Left ventricle myocardium superior (tissue), 1 donor: ENCODE data around the gene PSMD1. TPM values are rescaled to one million over a fixed set of nuclear protein-coding genes. Genes with fewer than 3 reads are reported as not detected.
"Not testable (repeated sequence)": the region's sequence is repeated elsewhere in the genome, so short reads cannot be mapped to it uniquely, and the experiment has no call there.

ENCODE experiments used
- ATAC-seq: fragments of 200-7000 bp; cut with Tn5 transposase; one replicate; pipeline ENCODE4 v1.9.1; 2020; ENCODE audit warnings: mild to moderate bottlenecking, moderate library complexity
- DNase-seq: peaks from one replicate; pipeline ENCODE4 v3.0.0-alpha.2; 2020
- intact Hi-C: fragments of 100-400 bp; cut with micrococcal nuclease; formaldehyde crosslinking; loops from one replicate; pipeline ENCODE4 v1.11.0; 2022
- long read RNA-seq: library from polyadenylated mRNA; unstranded; transcript quantifications from one replicate; pipeline ENCODE4 v2.0.0, GENCODE V29; 2021
- total RNA-seq: library from RNA; stranded (reverse); fragmentation: NEBNext Ultra II Directional; extraction: Animal tissue kit (Norgen Biotek cat#: 25700); gene quantifications from one replicate; pipeline ENCODE4 v1.2.1, GENCODE V29; 2021
- donor health status: DM: no; HTN: yes; CAD: no; lungs with severe emphysema.

The PSMD1 gene
- total RNA-seq = 73.4 TPM
- long read RNA-seq, transcript PSMD1-201 (25 exons, 3,326 nt) = major isoform, 66 of 223 reads
- long read RNA-seq, partial matches to known transcripts = 144 of 223 reads
- long read RNA-seq, other reads (novel, unspliced or antisense) = 12 of 223 reads

DNA sequence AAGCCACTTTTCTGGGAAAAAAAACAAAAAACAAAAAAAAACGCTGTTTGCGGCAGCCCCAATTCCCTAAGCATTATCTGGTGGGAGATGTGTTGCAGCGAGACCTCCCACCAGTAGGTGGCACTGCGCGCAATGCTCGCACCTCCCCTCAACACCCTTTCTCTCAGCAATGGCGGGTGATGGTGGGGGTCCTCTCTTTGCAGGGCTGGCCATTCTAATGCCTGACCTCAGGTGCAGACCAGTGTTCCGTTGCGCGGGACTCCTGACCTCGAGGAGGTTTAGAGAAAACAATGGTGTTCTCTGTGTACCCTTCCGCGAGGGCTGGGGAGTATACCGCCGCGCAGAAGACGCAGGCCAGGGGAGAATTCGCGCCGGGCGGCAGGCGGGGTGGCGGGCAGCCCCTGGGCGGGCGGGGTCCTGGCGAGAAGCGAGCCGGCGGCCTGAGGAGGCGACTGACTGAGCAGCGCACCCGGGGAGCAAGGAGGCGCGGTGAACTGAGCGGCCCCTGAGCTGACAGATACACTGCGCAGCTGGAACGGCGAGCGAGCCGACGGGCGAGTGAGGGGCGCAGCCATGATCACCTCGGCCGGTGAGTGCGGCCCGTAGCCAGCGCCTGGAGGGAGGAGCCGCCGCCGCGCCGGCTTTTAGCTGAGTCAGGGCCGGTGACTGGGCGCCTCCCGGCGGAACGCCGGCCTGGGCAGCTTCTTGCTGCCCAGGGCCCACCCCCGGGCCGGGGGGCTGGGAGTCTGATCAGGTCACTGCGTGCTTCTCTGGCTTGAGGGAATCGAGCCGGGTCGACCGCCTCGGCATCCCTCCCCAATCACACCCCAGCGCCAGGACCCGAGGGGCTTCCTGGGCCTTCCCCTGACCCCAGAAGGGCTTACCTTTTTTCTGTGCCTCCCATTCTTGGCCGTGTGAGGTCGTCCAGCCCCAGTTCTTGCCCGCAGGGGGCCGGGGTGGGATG is at the start of gene PSMD1:
Gene PSMD1 (plus strand): TSS at position 415 of the 964 bp plus-strand sequence. CDS start 159 bp downstream, at position 574.
- intact Hi-C loops = no loop called here

DNA sequence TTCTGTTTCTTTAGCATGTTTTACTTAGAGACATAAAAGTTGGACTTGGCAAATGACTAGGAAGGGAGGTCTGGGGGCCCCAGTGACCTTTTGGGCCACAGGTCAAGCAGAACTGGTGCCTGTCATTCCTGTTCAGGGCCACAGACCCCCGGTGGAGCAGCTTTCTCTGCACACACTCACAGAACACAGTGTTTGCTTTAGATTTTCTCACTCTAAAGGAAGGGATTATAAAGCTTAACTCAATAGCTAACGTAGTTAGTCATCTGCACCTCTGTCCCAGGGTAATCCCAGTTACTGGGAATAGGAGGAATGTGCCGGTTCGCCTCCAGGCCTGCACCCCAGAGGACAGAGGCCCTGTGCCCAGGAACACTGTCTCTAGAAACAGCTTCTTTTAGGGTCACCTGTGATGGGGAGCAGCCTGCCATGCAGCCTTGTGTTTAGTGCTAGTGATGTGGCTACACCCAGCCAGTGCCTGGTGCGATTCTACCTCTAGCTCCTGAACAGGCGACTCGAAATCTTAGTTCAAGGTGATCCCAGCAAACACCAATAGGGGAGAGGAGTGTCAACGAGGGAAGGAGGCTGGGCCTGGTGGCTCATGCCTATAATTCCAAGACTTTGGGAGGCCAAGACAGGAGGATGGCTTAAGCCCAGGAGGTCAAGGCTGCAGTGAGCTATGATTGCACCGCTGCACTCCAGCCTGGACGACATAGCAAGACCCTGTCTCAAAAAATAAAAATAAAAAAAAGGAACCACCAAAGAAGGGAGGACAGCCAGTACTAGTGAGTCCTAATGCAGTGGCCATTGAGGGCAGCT is 49.2 kb upstream of the PSMD1 start:
- intact Hi-C loops = no loop called here
- DNase-seq = no peak

More for the DNA sequence above, at the start of gene PSMD1:
- DNase-seq (peak; percentile 94), ATAC-seq (peak; percentile 92)

DNA sequence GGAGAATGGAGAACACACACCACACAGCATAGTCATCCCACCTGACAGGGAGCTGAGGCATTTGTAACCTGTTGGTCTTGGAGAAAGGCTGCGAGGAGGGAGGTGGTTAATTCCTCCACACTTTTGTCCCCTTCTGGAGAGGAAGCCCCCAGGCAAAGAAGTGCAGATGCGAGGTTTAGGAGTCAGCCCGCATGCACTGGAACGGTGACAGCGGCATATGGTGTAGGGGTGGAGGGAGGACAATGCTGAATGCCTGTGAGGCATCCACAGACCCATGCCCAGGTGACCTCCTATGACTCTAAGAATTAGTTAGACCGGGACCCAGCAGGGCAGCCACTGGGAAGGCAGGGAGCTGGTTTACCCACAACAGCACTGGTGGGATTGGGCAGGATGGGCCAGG is 48.5 kb upstream of the PSMD1 start:
- intact Hi-C loops = no loop called here
- ATAC-seq (no peak), DNase-seq (no peak)

More for the DNA sequence above, 49.2 kb upstream of the PSMD1 start:
- ATAC-seq = no peak

DNA sequence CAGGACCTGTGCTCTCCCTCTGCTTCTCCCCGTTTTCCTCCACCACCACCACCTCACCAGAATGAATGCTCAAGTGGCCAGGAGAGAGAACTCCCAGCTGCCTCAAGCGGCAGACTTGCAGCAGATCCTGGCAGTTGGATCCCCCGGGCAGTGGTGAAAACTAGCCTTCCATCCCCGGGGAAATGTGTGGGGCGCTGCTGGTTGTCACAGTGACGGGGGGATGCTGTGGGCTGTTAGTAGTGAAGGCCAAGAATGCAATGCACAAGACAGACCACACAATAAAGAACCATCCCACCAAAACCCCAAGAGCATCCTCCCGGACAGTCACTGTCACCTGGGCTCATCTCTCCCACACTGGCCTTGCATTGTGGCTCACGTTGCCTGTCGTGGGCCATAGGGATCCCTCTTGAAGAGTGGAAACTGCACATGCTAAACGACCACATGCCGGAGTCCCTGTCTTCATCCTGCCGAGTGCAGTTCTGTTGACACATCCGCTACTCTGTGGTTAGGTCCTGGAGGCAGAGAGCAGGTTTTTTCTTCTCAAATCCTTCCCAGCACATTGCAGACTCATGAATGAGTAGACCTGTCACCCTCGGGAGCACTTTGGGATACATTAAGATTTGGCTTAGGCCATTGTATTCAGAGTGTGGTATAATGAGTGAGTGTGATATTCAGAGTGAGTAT is 47.3 kb upstream of the PSMD1 start:
- intact Hi-C loops = no loop called here
- no peak for DNase-seq
- ATAC-seq = no peak

- DNase-seq = no peak
- no peak for ATAC-seq
- intact Hi-C loops = no loop called here
These were observed 46.4 kb upstream of the PSMD1 start for GRCh38 chr2:231010201-231010730.

DNA sequence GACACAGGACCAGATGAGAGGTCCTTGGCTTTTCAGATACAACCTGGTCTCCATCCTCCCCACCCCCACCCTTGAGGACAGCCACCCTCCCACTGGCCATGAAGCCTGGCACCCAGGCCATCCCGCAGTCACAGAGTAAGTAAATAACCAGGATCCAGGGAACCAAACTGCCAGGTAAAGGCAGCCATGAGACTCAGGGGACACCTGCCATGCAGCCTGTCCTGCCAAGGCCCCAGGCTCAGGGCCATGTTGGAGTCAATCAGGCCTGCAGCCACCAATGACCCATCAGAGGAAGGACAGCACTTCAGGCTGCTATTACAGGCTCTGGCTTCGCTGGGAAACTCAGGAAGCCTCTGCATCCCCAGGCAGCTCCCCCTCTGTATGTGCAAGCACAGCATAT is 45.1 kb upstream of the PSMD1 start:
- intact Hi-C loops = no loop called here
- no peak for DNase-seq
- ATAC-seq = no peak

DNA sequence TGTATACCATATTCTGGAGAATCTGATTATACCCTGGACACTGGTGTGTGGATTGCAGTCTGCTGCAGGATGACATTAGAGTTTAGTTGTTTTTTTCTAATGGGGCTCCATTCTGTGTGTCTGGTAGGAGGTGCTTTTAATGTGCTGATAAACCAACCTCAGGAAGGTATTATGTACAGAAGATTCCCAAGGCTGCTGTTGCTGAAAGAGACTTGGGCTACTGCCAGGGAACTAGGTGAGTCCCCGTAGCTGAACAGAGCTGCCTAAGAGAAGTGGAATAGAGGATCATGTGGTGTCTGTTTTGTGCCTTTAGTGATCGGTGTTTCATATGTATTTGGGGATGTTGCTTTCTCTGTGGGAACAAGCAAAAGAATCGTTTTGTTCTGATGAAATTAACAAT is 44.2 kb upstream of the PSMD1 start:
- DNase-seq (no peak), ATAC-seq (no peak)
- intact Hi-C loops = no loop called here

DNA sequence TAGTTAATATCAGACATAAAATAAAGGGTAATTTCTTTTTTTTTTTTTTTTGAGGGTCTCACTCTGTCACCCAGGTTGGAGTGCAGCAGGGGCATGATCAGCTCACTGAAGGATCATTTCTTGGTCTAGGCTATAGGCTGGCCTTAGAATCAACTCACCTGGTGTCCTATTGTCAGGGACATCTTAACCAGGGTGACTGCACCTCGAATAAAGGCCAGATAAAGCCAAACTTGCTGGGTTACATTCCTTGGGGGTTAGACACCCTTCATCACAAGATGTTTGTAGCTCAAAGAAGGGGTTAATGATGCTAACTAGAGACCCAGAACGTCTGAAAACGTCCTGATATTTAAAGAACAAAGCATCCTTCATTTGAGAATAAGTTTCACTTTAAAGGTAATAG is 42.8 kb upstream of the PSMD1 start:
- intact Hi-C loops = no loop called here
- DNase-seq = no peak
- ATAC-seq = no peak

- DNase-seq (no peak), ATAC-seq (no peak)
- intact Hi-C loops = no loop called here
These were observed 41.2 kb upstream of the PSMD1 start for GRCh38 chr2:231015478-231015877.

GRCh38 chr2:231015926-231016325 is 40.7 kb upstream of the PSMD1 start:
- intact Hi-C loops = no loop called here
- ATAC-seq (no peak), DNase-seq (no peak)

GRCh38 chr2:231016566-231017230 is 40.0 kb upstream of the PSMD1 start:
- intact Hi-C loops = no loop called here
- ATAC-seq = no peak
- DNase-seq = no peak

GRCh38 chr2:231017231-231017598 is 39.5 kb upstream of the PSMD1 start:
- DNase-seq (no peak), ATAC-seq (no peak)
- intact Hi-C loops = no loop called here

DNA sequence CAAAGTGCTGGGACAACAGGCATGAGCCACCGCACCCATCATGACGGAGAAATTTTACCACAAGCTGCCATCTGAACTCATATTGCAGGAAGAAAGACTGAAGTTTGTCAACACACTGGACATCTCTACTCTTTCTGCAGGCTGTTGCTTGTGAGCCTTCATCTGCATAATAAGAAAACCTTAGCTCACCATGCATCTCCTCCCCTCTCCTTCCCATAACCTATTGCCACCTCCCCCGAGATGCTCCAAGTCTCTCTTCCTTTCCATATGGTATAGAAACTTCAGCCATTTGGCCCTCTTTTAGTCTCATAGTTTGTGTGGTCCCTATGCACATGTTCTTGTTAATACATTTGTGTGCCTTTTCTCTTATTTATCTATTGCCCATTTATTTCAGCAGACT is 38.5 kb upstream of the PSMD1 start:
- intact Hi-C loops = no loop called here
- ATAC-seq = no peak
- DNase-seq = no peak

DNA sequence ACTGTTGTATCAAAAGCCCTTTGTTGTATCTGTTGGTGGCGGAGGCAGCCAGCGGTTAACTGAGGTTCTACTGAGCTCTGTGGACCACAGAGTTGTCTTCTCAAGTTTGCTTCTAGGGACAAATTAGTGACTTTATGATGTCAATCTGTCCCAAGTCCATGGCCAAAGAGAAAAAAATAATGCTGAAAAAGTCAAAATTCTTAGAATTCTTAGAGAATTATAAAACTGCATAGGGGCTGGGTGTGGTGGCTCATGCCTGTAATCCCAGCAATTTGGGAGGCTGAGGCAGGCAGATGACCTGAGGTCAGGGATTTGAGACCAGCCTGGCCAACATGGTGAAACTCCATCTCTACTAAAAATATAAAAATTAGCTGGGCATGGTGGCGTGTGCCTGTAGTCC is 31.6 kb upstream of the PSMD1 start:
- ATAC-seq, DNase-seq, intact Hi-C loops: not testable (repeated sequence)

DNA sequence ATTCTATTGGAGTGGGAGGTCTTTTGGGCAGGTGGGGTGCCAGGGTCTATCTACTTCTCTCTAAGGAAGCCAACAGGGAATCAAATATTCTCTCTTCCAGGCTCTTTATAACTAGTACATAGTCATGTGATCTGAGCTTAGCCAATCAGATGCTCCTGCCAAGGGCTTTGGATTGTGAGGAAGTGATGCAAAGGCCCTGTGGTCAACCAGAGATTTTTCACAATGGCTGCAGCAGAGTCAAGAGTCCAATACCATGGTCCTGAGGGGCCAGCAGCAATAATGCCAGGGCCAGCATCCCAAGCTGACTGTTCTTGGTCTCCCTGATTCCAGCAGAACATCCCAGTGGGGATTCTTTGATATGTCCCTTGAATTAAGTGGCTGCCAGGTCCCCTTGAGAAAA is 27.8 kb upstream of the PSMD1 start:
- ATAC-seq = no peak
- intact Hi-C loops = no loop called here
- no peak for DNase-seq

DNA sequence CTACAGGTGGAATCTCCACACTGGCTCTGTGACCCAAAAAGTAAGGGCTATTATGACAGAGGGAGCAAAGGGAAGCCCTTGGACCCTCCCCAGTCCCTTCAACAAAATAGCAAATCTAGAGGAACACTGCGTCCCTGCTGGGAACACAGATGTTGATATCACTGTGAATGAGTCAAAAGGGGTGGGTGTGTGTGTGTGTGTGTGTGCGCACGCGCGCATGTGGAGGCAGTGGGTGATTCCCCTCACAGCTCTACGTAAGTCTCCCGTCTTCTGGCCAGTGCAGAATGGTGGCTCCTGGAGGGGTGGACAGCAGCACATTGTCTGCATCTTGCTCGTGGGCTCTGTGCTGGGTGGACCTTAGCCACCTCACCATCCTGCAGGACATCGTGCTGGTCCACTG is 27.1 kb upstream of the PSMD1 start:
- ATAC-seq = no peak
- DNase-seq = no peak
- intact Hi-C loops = no loop called here

- intact Hi-C loops = no loop called here
- DNase-seq (no peak), ATAC-seq (no peak)
These were observed 25.9 kb upstream of the PSMD1 start for GRCh38 chr2:231030725-231031124.

- DNase-seq = no peak
- intact Hi-C loops = no loop called here
- no peak for ATAC-seq
These were observed 24.0 kb upstream of the PSMD1 start for GRCh38 chr2:231032575-231033140.
